Colonic mucosa (tissue), 4 donors: ENCODE measurements around the gene MCAT. TPM values are rescaled to one million over a fixed set of nuclear protein-coding genes. Genes with fewer than 3 reads are reported as not detected.

Experiments
- DNase-seq: peaks from one replicate; pipeline ENCODE4 v3.0.0-alpha.2; 2020
- H3K27ac ChIP-seq: fragments of 200-600 bp; one replicate; pipeline ENCODE4 v1.8.0; 2021
- H3K27me3 ChIP-seq: fragments of 200-600 bp; one replicate; pipeline ENCODE4 v1.8.0; 2021
- H3K36me3 ChIP-seq: fragments of 200-600 bp; one replicate; pipeline ENCODE4 v1.8.0; 2021
- H3K4me1 ChIP-seq: fragments of 200-600 bp; one replicate; pipeline ENCODE4 v1.8.0; 2021; ENCODE audit warnings: mild to moderate bottlenecking
- H3K4me3 ChIP-seq: fragments of 200-600 bp; one replicate; pipeline ENCODE4 v1.8.0; 2021
- H3K9ac ChIP-seq, 2 donors: one replicate each; pipeline ENCODE4 v1.7.0; 2013; ENCODE audit warnings: control low read depth in 2 of 2, low read depth in 2 of 2, low read length in 2 of 2
- H3K9me3 ChIP-seq: fragments of 200-600 bp; one replicate; pipeline ENCODE4 v1.8.0; 2021
- CTCF ChIP-seq: fragments of 200-600 bp; IDR thresholded peaks from one replicate; pipeline ENCODE4 v1.8.0; 2022; ENCODE audit warnings: antibody characterized with exemption, mild to moderate bottlenecking
- intact Hi-C: fragments of 100-400 bp; cut with DNase I; formaldehyde crosslinking; loops from one replicate; pipeline ENCODE4 v1.14.1; 2022
- total RNA-seq, 2 donors: library from RNA; stranded (reverse); fragmentation: NEBNext Ultra II Directional in 1 of 2; extraction: Animal tissue kit (Norgen Biotek cat#: 25700) in 1 of 2; gene quantifications; one replicate each; pipeline ENCODE4 v1.2.1, GENCODE V29; 2021
- donor health status: healthy.
- donor health status: DM: no; HTN: no; CAD: no.
- donor health status: DM: no; HTN: no; CAD: no.

Gene MCAT
- total RNA-seq, 2 donors from 2014 or later, result 17.9 to 35.1 TPM

GRCh38 chr22:43155789-43156188 lies 12.6 kb upstream of the MCAT start:
- Histone ChIP-seq H3K9ac (no peak overlapping the region), H3K36me3 (no peaks in the 10 kb centered on the region), H3K9me3 (no peaks in the 10 kb centered on the region), H3K27me3 (no peaks in the 10 kb centered on the region), H3K4me1 (peaks cover 14% of the 10 kb centered on the region), H3K4me3 (no peak overlapping the region), H3K27ac (no peak overlapping the region)
- no peak for DNase-seq
- intact Hi-C loops, result no loop called here
- no peak for TF ChIP-seq CTCF

- Histone ChIP-seq H3K27ac (no peak overlapping the region), H3K4me1 (peaks cover 16% of the 10 kb centered on the region), H3K27me3 (no peaks in the 10 kb centered on the region), H3K9ac (no peak overlapping the region), H3K9me3 (no peaks in the 10 kb centered on the region), H3K4me3 (no peak overlapping the region), H3K36me3 (no peaks in the 10 kb centered on the region)
- TF ChIP-seq CTCF, result no peak
- no peak for DNase-seq
- intact Hi-C loops, result no loop called here
Measured at GRCh38 chr22:43154887-43155536, 11.8 kb upstream of the MCAT start.

GRCh38 chr22:43153899-43154298 lies 10.7 kb upstream of the MCAT start:
- no peak for TF ChIP-seq CTCF
- intact Hi-C loops, result no loop called here
- Histone ChIP-seq H3K36me3 (no peaks in the 10 kb centered on the region), H3K9me3 (no peaks in the 10 kb centered on the region), H3K27me3 (no peaks in the 10 kb centered on the region), H3K9ac (no peak overlapping the region), H3K4me1 (peaks cover 9% of the 10 kb centered on the region), H3K27ac (no peak overlapping the region), H3K4me3 (no peak overlapping the region)
- no peak for DNase-seq

- H3K36me3 ChIP-seq, result no peaks in the 10 kb centered on the region
- DNase-seq, result peak; percentile 88
- H3K4me3 ChIP-seq, result peak overlapping the region; percentile 83
- no peaks in the 10 kb centered on the region for H3K9me3 ChIP-seq
- peak overlapping the region; percentile 93 for H3K27ac ChIP-seq
- intact Hi-C loops, result no loop called here
- H3K9ac ChIP-seq, result peak overlapping the region; percentile 97
- peaks cover 5% of the 10 kb centered on the region for H3K4me1 ChIP-seq
- no peak for TF ChIP-seq CTCF
- H3K27me3 ChIP-seq, result no peaks in the 10 kb centered on the region
Measured at GRCh38 chr22:43152357-43153071, 9.3 kb upstream of the MCAT start.

GRCh38 chr22:43152003-43152356 lies 8.8 kb upstream of the MCAT start:
- Histone ChIP-seq H3K27me3 (no peaks in the 10 kb centered on the region), H3K27ac (peak overlapping the region; percentile 93), H3K4me3 (peak overlapping the region; percentile 83), H3K9me3 (no peaks in the 10 kb centered on the region), H3K36me3 (no peaks in the 10 kb centered on the region), H3K4me1 (peaks cover 5% of the 10 kb centered on the region), H3K9ac (peak overlapping the region; percentile 97)
- intact Hi-C loops, result no loop called here
- TF ChIP-seq CTCF, result no peak
- DNase-seq, result no peak
